Measurements from ENCODE around the gene P3H4.

Gene P3H4

DNA sequence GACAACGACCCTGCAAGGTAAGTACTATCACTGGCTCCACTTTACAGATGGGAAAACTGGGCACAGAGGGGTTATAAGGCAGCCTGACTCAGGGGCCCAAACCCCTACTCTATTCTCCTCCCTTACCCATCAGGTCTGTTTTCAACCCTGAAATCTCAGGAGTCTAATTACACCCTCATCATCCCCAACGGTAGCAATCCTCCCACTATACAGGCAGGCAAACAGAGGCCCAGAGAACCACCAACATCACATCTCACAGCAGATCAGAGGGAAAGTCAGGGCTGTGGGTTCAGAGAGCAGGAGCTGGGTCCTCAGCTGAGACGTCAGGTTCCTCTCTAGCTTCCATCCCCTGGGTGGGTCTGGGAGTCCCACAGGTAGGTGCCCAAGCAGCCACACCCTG is 41.8 kb downstream of the P3H4 start:
- no peak for DNase-seq (ENCODE audit: low read depth)

DNA sequence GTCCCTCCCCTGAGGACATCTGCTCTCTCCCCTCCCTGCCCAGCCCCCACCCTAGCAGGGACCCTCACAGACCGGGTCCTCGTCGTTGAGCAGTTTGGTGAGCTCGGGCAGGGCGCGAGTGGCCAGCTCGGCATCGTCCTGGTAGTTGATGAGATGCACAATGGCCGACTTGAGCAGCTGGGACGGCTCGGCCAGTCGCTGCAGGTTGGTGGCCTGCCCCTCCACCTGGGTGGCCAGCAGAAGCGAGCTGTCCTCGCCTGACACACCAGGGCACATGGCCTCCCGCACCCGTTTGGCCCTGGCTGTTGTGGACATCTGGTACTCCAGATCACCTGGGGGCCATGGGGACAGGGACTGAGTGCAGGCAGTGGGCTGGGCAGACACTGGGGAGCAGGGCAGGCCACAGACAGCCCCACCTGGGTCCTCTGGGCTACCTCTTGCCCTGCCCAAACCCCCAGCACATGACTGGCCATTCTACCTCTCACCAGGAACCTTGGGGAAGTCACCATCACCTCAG is 42.3 kb downstream of the P3H4 start:
- DNase-seq (ENCODE audit: low read depth) = no peak

DNA sequence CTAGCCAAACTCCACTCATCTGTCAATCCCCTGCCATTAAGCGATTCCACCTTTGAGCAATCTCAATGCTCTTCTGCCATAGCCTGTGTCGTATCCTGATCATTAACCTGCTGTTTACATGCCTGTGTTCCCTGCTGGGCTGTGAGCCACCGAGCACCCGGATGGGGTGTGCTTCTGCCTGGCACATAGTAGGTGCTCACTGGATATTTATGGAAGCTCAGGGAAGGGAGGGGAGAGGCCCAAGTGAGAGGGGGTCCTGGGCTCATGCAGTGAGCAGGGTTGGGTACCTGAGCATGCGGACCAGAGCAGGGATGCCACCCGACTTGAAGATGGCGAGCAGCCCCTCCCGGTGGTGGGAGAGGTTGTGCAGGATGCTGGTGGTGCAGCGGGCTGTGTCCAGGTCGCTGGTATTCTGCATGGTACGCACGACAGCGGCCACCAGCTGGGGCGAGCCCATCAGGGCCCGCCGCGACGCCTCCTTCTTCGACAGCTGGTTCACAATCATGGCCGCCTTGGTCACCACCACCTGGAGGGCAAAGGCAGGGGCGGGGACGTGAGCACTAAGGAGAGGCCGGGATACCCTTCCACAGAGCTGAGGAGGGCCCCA is 43.0 kb downstream of the P3H4 start:
- DNase-seq (ENCODE audit: low read depth) = no peak

GRCh38 chr17:41767324-41768042 is 44.3 kb downstream of the P3H4 start:
- no peak for DNase-seq (ENCODE audit: low read depth)

DNA sequence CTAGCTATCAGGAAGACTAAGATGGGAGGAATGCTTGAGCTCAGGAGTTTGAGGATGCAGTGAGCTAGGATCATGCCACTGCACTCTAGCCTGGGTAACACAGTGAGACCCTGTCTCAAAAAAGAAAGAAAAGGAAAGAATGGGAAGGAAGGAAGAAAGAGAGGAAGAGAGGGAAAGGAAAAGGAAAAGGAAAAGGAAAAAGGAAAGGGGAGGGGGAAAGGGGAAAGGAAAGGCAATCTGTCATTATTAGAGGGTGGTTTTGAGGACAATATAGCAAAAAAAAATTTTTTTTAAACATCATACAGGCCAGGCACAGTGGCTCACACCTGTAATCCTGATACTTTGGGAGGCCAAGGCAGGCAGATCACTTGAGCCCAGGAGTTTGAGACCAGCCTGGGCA is 45.6 kb downstream of the P3H4 start:
- no peak for DNase-seq (ENCODE audit: low read depth)

GRCh38 chr17:41763327-41763726 is 48.4 kb downstream of the P3H4 start:
- DNase-seq (ENCODE audit: low read depth) = no peak

DNA sequence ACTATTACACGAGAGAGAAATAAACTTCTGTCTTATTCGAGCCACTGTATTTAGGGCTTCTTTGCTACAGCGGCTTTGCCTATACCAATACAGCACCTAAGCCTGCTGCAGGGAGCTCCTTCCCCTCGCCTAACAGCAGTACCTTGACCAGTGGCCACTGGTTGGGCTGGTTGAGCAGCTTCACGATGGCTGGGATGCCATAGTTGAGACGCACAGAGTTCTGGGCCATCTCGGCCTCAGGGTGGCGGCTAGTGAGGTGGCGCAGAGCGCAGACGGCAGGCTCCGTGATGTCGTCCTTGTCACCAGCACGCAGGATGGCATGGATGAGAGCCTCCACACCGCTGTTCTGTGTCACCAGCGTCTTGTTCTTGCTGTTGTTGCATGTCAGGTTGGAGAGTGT is 48.9 kb downstream of the P3H4 start:
- no peak for DNase-seq (ENCODE audit: low read depth)

DNA sequence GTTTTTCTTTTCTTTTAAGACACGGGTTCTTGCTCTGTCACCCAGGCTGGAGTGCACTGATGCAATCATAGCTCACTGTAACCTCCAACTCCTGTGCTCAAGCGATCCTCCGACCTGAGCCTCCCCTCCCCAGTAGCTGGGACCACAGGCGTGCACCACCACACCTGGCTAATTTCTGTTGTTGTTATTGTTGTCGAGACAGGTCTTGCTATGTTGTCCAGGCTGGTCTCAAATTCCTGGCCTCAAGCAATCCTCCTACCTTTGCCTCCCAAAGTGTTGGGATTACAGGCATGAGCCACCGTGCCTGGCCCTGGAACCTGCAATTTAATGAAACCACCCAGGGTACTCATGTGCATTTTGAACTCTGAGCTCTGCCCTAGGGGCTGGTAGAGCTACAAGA is 49.4 kb downstream of the P3H4 start:
- DNase-seq (ENCODE audit: low read depth) = no peak

- DNase-seq (ENCODE audit: low read depth) = no peak
Observed at GRCh38 chr17:41760878-41761277, 50.9 kb downstream of the P3H4 start.

DNA sequence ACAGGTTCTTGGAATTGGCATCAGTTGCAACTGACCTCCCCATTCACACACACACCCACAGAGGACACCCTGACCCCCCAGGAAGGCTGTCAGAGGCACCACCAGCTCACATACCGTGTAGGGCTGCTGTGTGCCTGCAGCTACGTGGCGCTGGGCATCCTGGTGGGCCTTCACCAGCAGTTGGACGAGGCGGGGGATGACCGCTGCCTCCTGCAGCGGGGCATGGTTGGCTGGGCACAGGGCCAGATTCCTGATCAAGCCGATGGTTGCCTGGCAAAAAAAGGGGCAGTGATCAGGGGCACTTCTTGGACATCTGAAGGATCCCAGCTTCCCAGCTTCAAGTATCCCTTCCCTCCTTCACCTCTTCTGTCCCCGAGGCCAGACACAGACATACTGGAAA is 53.1 kb downstream of the P3H4 start:
- no peak for DNase-seq (ENCODE audit: low read depth)

GRCh38 chr17:41754066-41754465 is 57.7 kb downstream of the P3H4 start:
- no peak for DNase-seq (ENCODE audit: low read depth)
